ENCODE data around the gene FOXI1. TPM values are rescaled to one million over a fixed set of nuclear protein-coding genes. Genes with fewer than 3 reads are reported as not detected.

FOXI1 gene
- total RNA-seq, 1 donor from 2014 or later = not detected

GRCh38 chr5:170095646-170096045 is 10.1 kb upstream of the FOXI1 start:
- Histone ChIP-seq H3K4me1 (peaks cover 15% of the 10 kb centered on the region), H3K27me3 (no peaks in the 10 kb centered on the region), H3K27ac (no peak overlapping the region), H3K9me3 (no peaks in the 10 kb centered on the region), H3K36me3 (no peaks in the 10 kb centered on the region), H3K4me3 (no peak overlapping the region)
- TF ChIP-seq CTCF (IDR thresholded peaks at IDR 0.05) = no peak
- DNase-seq (no peak), ATAC-seq (peak; percentile 63)
- intact Hi-C loops (cut with DNase I) = no loop called here

GRCh38 chr5:170097934-170098333 is 7.8 kb upstream of the FOXI1 start:
- H3K4me3 ChIP-seq = no peak overlapping the region
- intact Hi-C loops (cut with DNase I) = no loop called here
- H3K9me3 ChIP-seq = no peaks in the 10 kb centered on the region
- peaks cover 15% of the 10 kb centered on the region for H3K4me1 ChIP-seq
- DNase-seq (no peak), ATAC-seq (peak; percentile 54)
- H3K27me3 ChIP-seq = no peaks in the 10 kb centered on the region
- TF ChIP-seq CTCF (IDR thresholded peaks at IDR 0.05) = no peak
- H3K36me3 ChIP-seq = no peaks in the 10 kb centered on the region
- no peak overlapping the region for H3K27ac ChIP-seq

GRCh38 chr5:170100066-170100943 is 5.4 kb upstream of the FOXI1 start:
- Histone ChIP-seq H3K27me3 (no peaks in the 10 kb centered on the region), H3K9me3 (no peaks in the 10 kb centered on the region), H3K27ac (no peak overlapping the region), H3K4me3 (no peak overlapping the region), H3K36me3 (no peaks in the 10 kb centered on the region), H3K4me1 (peaks cover 14% of the 10 kb centered on the region)
- peak; percentile 68 for TF ChIP-seq CTCF (IDR thresholded peaks at IDR 0.05)
- intact Hi-C loops (cut with DNase I) = loop anchor here (5.0 kb wide), 1 partner anchor 87 kb away; no protein-coding TSS in a partner anchor
- DNase-seq = no peak
- ATAC-seq = peak; percentile 70

- intact Hi-C loops (cut with DNase I) = loop anchor here (5.0 kb wide), 1 partner anchor 84 kb away; no protein-coding TSS in a partner anchor
- no peak overlapping the region for H3K27ac ChIP-seq
- H3K4me1 ChIP-seq = peaks cover 7% of the 10 kb centered on the region
- no peaks in the 10 kb centered on the region for H3K9me3 ChIP-seq
- DNase-seq (no peak), ATAC-seq (no peak)
- no peak overlapping the region for H3K4me3 ChIP-seq
- no peaks in the 10 kb centered on the region for H3K27me3 ChIP-seq
- H3K36me3 ChIP-seq = no peaks in the 10 kb centered on the region
- no peak for TF ChIP-seq CTCF (IDR thresholded peaks at IDR 0.05)
These were observed 2.2 kb upstream of the FOXI1 start for GRCh38 chr5:170103447-170103846.

- TF ChIP-seq CTCF (IDR thresholded peaks at IDR 0.05) = no peak
- H3K9me3 ChIP-seq = no peaks in the 10 kb centered on the region
- H3K36me3 ChIP-seq = no peaks in the 10 kb centered on the region
- DNase-seq = no peak
- intact Hi-C loops (cut with DNase I) = loop anchor here (5.0 kb wide), 1 partner anchor 83 kb away; no protein-coding TSS in a partner anchor
- no peak for ATAC-seq
- H3K4me3 ChIP-seq = no peak overlapping the region
- H3K4me1 ChIP-seq = peaks cover 7% of the 10 kb centered on the region
- no peaks in the 10 kb centered on the region for H3K27me3 ChIP-seq
- H3K27ac ChIP-seq = no peak overlapping the region
These were observed 1.4 kb upstream of the FOXI1 start for GRCh38 chr5:170104299-170104698.

All from upper lobe of right lung (tissue), 1 donor.